Panc1 (cell line): ENCODE measurements around the gene C1orf167.

Experiments used
- CTCF ChIP-seq: fragments of 450-650 bp; IDR thresholded peaks from 2 replicates; pipeline ENCODE4 v1.5.1; 2017; ENCODE audit warnings: mild to moderate bottlenecking
- POLR2AphosphoS5 ChIP-seq: IDR thresholded peaks from 2 replicates; pipeline ENCODE4 v1.6.1; 2012; ENCODE audit warnings: mild to moderate bottlenecking, low read depth, low read length, moderate library complexity
- TCF7L2 ChIP-seq: IDR thresholded peaks from 2 replicates; pipeline ENCODE4 v1.6.1; 2011; ENCODE audit warnings: mild to moderate bottlenecking, low read depth, low read length, inconsistent platforms
- TF ChIP-seq, protein P1 (sequence below), 2 experiments: IDR thresholded peaks; 2 replicates each; pipeline ENCODE4 v1.6.1; 2011 to 2012; ENCODE audit warnings: low read depth in 2 of 2, control low read depth in 1 of 2, low read length in 1 of 2, mild to moderate bottlenecking in 1 of 2, moderate library complexity in 1 of 2; ENCODE audit not compliant: insufficient read depth in 1 of 2

- TF ChIP-seq CTCF (no peak), POLR2AphosphoS5 (no peak), TCF7L2 (no peak)
- TF ChIP-seq, protein P1, sequence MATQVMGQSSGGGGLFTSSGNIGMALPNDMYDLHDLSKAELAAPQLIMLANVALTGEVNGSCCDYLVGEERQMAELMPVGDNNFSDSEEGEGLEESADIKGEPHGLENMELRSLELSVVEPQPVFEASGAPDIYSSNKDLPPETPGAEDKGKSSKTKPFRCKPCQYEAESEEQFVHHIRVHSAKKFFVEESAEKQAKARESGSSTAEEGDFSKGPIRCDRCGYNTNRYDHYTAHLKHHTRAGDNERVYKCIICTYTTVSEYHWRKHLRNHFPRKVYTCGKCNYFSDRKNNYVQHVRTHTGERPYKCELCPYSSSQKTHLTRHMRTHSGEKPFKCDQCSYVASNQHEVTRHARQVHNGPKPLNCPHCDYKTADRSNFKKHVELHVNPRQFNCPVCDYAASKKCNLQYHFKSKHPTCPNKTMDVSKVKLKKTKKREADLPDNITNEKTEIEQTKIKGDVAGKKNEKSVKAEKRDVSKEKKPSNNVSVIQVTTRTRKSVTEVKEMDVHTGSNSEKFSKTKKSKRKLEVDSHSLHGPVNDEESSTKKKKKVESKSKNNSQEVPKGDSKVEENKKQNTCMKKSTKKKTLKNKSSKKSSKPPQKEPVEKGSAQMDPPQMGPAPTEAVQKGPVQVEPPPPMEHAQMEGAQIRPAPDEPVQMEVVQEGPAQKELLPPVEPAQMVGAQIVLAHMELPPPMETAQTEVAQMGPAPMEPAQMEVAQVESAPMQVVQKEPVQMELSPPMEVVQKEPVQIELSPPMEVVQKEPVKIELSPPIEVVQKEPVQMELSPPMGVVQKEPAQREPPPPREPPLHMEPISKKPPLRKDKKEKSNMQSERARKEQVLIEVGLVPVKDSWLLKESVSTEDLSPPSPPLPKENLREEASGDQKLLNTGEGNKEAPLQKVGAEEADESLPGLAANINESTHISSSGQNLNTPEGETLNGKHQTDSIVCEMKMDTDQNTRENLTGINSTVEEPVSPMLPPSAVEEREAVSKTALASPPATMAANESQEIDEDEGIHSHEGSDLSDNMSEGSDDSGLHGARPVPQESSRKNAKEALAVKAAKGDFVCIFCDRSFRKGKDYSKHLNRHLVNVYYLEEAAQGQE (IDR thresholded peaks at IDR 0.05; ENCODE audit: insufficient read depth in 1 of 2, low read depth in 2 of 2, low read length in 1 of 2) = no peak
Measured at GRCh38 chr1:11714831-11715575, 47.0 kb upstream of the C1orf167 start.
